ENCODE results near the gene C22orf15. TPM values are rescaled to one million over a fixed set of nuclear protein-coding genes. Genes with fewer than 3 reads are reported as not detected.

The C22orf15 gene
- total RNA-seq, 1 experiment from 2014 or later, result 0.81 TPM

- no peak overlapping the region for H2BK12ac ChIP-seq (ENCODE audit: insufficient read length, low read depth, low read length)
- no peak overlapping the region for H3K23ac ChIP-seq (ENCODE audit: insufficient read length, low read depth, low read length)
- no CpG with 5 or more reads among the region's 17 CpGs for WGBS (ENCODE audit: extremely low coverage, insufficient read length, low lambda C conversion rate)
- TF ChIP-seq, protein P1, sequence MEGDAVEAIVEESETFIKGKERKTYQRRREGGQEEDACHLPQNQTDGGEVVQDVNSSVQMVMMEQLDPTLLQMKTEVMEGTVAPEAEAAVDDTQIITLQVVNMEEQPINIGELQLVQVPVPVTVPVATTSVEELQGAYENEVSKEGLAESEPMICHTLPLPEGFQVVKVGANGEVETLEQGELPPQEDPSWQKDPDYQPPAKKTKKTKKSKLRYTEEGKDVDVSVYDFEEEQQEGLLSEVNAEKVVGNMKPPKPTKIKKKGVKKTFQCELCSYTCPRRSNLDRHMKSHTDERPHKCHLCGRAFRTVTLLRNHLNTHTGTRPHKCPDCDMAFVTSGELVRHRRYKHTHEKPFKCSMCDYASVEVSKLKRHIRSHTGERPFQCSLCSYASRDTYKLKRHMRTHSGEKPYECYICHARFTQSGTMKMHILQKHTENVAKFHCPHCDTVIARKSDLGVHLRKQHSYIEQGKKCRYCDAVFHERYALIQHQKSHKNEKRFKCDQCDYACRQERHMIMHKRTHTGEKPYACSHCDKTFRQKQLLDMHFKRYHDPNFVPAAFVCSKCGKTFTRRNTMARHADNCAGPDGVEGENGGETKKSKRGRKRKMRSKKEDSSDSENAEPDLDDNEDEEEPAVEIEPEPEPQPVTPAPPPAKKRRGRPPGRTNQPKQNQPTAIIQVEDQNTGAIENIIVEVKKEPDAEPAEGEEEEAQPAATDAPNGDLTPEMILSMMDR (conservative IDR thresholded peaks at IDR 0.05), result no peak
- H3K14ac ChIP-seq (ENCODE audit: insufficient read depth, low read length), result no peak overlapping the region
- H4K8ac ChIP-seq (replicated peaks; ENCODE audit: insufficient read length, low read depth, low read length), result no peak overlapping the region
- H3K27me3 ChIP-seq (ENCODE audit: insufficient read depth, low read length), result no peaks in the 10 kb centered on the region
- no peak overlapping the region for H3K27ac ChIP-seq (ENCODE audit: insufficient read length, low read depth, low read length)
- no peak overlapping the region for H3K9ac ChIP-seq (ENCODE audit: extremely low read depth, insufficient read length, low read length)
- Mint-ChIP-seq H3K4me3 (0 out of 5 replicates have a peak overlapping the region, but pooled peaks of 1 of the 2 experiments have one; percentile 38), H3K27ac (no peak overlapping the region), H3K4me1 (peaks cover 0 to 6% of the 10 kb centered on the region in 2 experiments; a peak in 2 of 4 replicates), H3K9me3 (no peaks in the 10 kb centered on the region; a peak in 1 of 5 replicates), H3K36me3 (ENCODE audit: insufficient read depth in 1 of 3, low read depth in 3 of 3) (peaks cover 8 to 11% (median 10%) of the 10 kb centered on the region in 3 experiments), H3K27me3 (ENCODE audit: low read depth) (peaks cover 4% of the 10 kb centered on the region)
- H3K79me2 ChIP-seq (ENCODE audit: insufficient read depth, low read length), result no peaks in the 10 kb centered on the region
- H3K4me2 ChIP-seq (ENCODE audit: insufficient read depth, insufficient read length, low read length), result no peak overlapping the region
- H3K4me1 ChIP-seq (ENCODE audit: insufficient read depth, low read length), result no peaks in the 10 kb centered on the region
- peaks cover 3% of the 10 kb centered on the region for H3K23me2 ChIP-seq (ENCODE audit: insufficient read length, low read depth, low read length, poor library complexity, severe bottlenecking)
- H3K4ac ChIP-seq (ENCODE audit: low read depth, low read length), result no peak overlapping the region
- H2AFZ ChIP-seq (ENCODE audit: low read length), result no peak overlapping the region
- no peak overlapping the region for H2BK20ac ChIP-seq (ENCODE audit: low read depth, low read length, poor library complexity, severe bottlenecking)
- H2BK5ac ChIP-seq (ENCODE audit: insufficient read length, low read length), result no peak overlapping the region
- H2BK15ac ChIP-seq (ENCODE audit: low read depth, low read length), result no peak overlapping the region
- no peak overlapping the region for H2AK5ac ChIP-seq (ENCODE audit: insufficient read length, low read length)
- no peaks in the 10 kb centered on the region for H3K9me3 ChIP-seq (ENCODE audit: control insufficient read depth, low read depth, low read length)
- no peak overlapping the region for H4K5ac ChIP-seq (ENCODE audit: insufficient read length, low read depth, low read length)
- no peak for DNase-seq
- H3T11ph ChIP-seq (ENCODE audit: low read length), result no peak overlapping the region
- no peak overlapping the region for H3K56ac ChIP-seq (ENCODE audit: insufficient read length, low read depth, low read length)
- no peak overlapping the region for H3K18ac ChIP-seq (ENCODE audit: insufficient read length, low read depth, low read length)
- H3K79me1 ChIP-seq (ENCODE audit: insufficient read depth, low read depth, low read length, poor library complexity, severe bottlenecking), result no peaks in the 10 kb centered on the region
- H2BK120ac ChIP-seq (ENCODE audit: low read depth, low read length, poor library complexity, severe bottlenecking), result no peak overlapping the region
- H4K20me1 ChIP-seq (ENCODE audit: control insufficient read depth, insufficient read depth, insufficient read length), result no peaks in the 10 kb centered on the region
- H4K91ac ChIP-seq (ENCODE audit: insufficient read length, low read depth, low read length), result no peak overlapping the region
These were observed 44.2 kb upstream of the C22orf15 start for GRCh38 chr22:23718371-23719165.
